ENCODE results near the gene APOB.

APOB gene

GRCh38 chr2:20953146-20953824, 90.6 kb downstream of the APOB start:
- no peak for TF ChIP-seq CTCF (IDR thresholded peaks at IDR 0.05; ENCODE audit: low read length, missing control alignments)

More at GRCh38 chr2:20953146-20953824, 90.6 kb downstream of the APOB start:
- H3K4me3 ChIP-seq (replicated peaks; ENCODE audit: low read depth, low read length), result no peak overlapping the region
- DNase-seq (ENCODE audit: low read depth), result no peak

All from fibroblast of pulmonary artery (primary cell).